HEK293 (cell line): ENCODE measurements around the gene ACMSD.

ENCODE experiments used
- CTCF ChIA-PET: fragments of 350-600 bp; formaldehyde crosslinking; extraction: SDS; loops from one replicate; lab custom pipeline; 2021; ENCODE audit warnings: antibody characterized with exemption; lab: Yijun Ruan, JAX
- POLR2A ChIA-PET: fragments of 300-600 bp; formaldehyde crosslinking; extraction: SDS; loops from one replicate; lab custom pipeline; 2020; ENCODE audit warnings: antibody characterized with exemption, inconsistent platforms; lab: Yijun Ruan, JAX
- H3K27ac ChIP-seq: fragments of 200-500 bp; sonication (Bioruptor generic); 2 replicates; pipeline ENCODE4 v1.5.1; 2014; ENCODE audit warnings: low read depth, low read length, control low read depth, inconsistent platforms; ENCODE audit errors: extremely low read depth
- H3K36me3 ChIP-seq, 2 experiments: fragments of 200-500 bp in 1 of 2; sonication (Bioruptor generic) in 1 of 2; 1 replicate in 1 of 2; 2 replicates in 1 of 2; pipeline ENCODE4 v1.5.1; 2014 to 2017; ENCODE audit warnings: inconsistent platforms in 2 of 2, low read length in 2 of 2; ENCODE audit not compliant: control insufficient read depth in 2 of 2, insufficient read depth in 1 of 2
- H3K4me1 ChIP-seq: fragments of 200-500 bp; sonication (Bioruptor generic); 2 replicates; pipeline ENCODE4 v1.5.1; 2014; ENCODE audit warnings: mild to moderate bottlenecking, low read length, inconsistent platforms; ENCODE audit not compliant: control insufficient read depth, insufficient read depth
- H3K4me3 ChIP-seq: 2 replicates; pipeline ENCODE4 v1.5.1; 2011; ENCODE audit warnings: low read depth, mild to moderate bottlenecking, control low read depth, low read length, moderate library complexity
- H3K9me3 ChIP-seq: fragments of 200-500 bp; sonication (Bioruptor generic); 2 replicates; pipeline ENCODE4 v1.5.1; 2014; ENCODE audit warnings: low read depth, low read length, inconsistent platforms; ENCODE audit not compliant: control insufficient read depth, insufficient read depth
- HOXA7 ChIP-seq: sonication (generic); formaldehyde crosslinking; IDR thresholded peaks from 2 replicates; pipeline ENCODE4 v1.8.1; 2022; ENCODE audit warnings: missing genetic modification reagents, borderline replicate concordance
- KLF10 ChIP-seq: fragments of 450-650 bp; IDR thresholded peaks from 2 replicates; pipeline ENCODE4 v1.5.1; 2018; ENCODE audit warnings: missing biosample characterization, mild to moderate bottlenecking, missing genetic modification characterization
- KLF7 ChIP-seq: fragments of 450-650 bp; formaldehyde crosslinking; IDR thresholded peaks from 2 replicates; pipeline ENCODE4 v1.5.1; 2016; ENCODE audit warnings: missing biosample characterization, missing genetic modification characterization, borderline replicate concordance
- MYNN ChIP-seq: fragments of 450-650 bp; formaldehyde crosslinking; IDR thresholded peaks from 2 replicates; pipeline ENCODE4 v1.5.1; 2016; ENCODE audit warnings: missing biosample characterization, missing genetic modification characterization, borderline replicate concordance
- REPIN1 ChIP-seq: fragments of 450-650 bp; formaldehyde crosslinking; IDR thresholded peaks from 2 replicates; pipeline ENCODE4 v1.5.1; 2017; ENCODE audit warnings: missing biosample characterization, missing genetic modification characterization, low read depth
- ZBTB1 ChIP-seq: fragments of 450-650 bp; formaldehyde crosslinking; IDR thresholded peaks from 2 replicates; pipeline ENCODE4 v1.5.1; 2016; ENCODE audit warnings: missing biosample characterization, missing genetic modification characterization
- ZBTB48 ChIP-seq: fragments of 450-650 bp; formaldehyde crosslinking; IDR thresholded peaks from 2 replicates; pipeline ENCODE4 v1.5.1; 2016; ENCODE audit warnings: missing biosample characterization, missing genetic modification characterization
- ZBTB8A ChIP-seq: fragments of 450-650 bp; formaldehyde crosslinking; IDR thresholded peaks from 2 replicates; pipeline ENCODE4 v1.5.1; 2016; ENCODE audit warnings: missing biosample characterization, missing genetic modification characterization
- ZFP37 ChIP-seq: fragments of 450-650 bp; formaldehyde crosslinking; IDR thresholded peaks from 2 replicates; pipeline ENCODE4 v1.5.1; 2016; ENCODE audit warnings: missing biosample characterization, missing genetic modification characterization
- ZIC2 ChIP-seq: fragments of 450-650 bp; formaldehyde crosslinking; IDR thresholded peaks from 2 replicates; pipeline ENCODE4 v1.5.1; 2016; ENCODE audit warnings: missing biosample characterization, missing genetic modification characterization
- ZNF112 ChIP-seq: fragments of 450-650 bp; formaldehyde crosslinking; IDR thresholded peaks from 2 replicates; pipeline ENCODE4 v1.5.0; 2017; ENCODE audit warnings: missing biosample characterization, missing genetic modification characterization
- ZNF132 ChIP-seq: fragments of 450-650 bp; formaldehyde crosslinking; IDR thresholded peaks from 2 replicates; pipeline ENCODE4 v1.5.1; 2017; ENCODE audit warnings: missing biosample characterization, missing genetic modification characterization, borderline replicate concordance
- ZNF140 ChIP-seq: fragments of 450-650 bp; formaldehyde crosslinking; IDR thresholded peaks from 2 replicates; pipeline ENCODE4 v1.5.1; 2016; ENCODE audit warnings: missing biosample characterization, missing genetic modification characterization
- ZNF239 ChIP-seq: fragments of 450-650 bp; formaldehyde crosslinking; IDR thresholded peaks from 2 replicates; pipeline ENCODE4 v1.5.1; 2016; ENCODE audit warnings: missing biosample characterization, missing genetic modification characterization
- ZNF302 ChIP-seq: fragments of 450-650 bp; formaldehyde crosslinking; IDR thresholded peaks from 2 replicates; pipeline ENCODE4 v1.5.1; 2016; ENCODE audit warnings: missing biosample characterization, missing genetic modification characterization, low read depth
- ZNF311 ChIP-seq: fragments of 450-650 bp; formaldehyde crosslinking; IDR thresholded peaks from 2 replicates; pipeline ENCODE4 v1.5.1; 2017; ENCODE audit warnings: missing biosample characterization, missing genetic modification characterization, borderline replicate concordance
- ZNF473 ChIP-seq: fragments of 450-650 bp; formaldehyde crosslinking; IDR thresholded peaks from 2 replicates; pipeline ENCODE4 v1.5.1; 2017; ENCODE audit warnings: missing biosample characterization, missing genetic modification characterization
- ZNF558 ChIP-seq: fragments of 450-650 bp; formaldehyde crosslinking; IDR thresholded peaks from 2 replicates; pipeline ENCODE4 v1.5.1; 2016; ENCODE audit warnings: missing biosample characterization, missing genetic modification characterization
- ZNF621 ChIP-seq: fragments of 450-650 bp; formaldehyde crosslinking; IDR thresholded peaks from 2 replicates; pipeline ENCODE4 v1.5.1; 2017; ENCODE audit warnings: missing biosample characterization, missing genetic modification characterization
- ZNF660 ChIP-seq: fragments of 450-650 bp; IDR thresholded peaks from 2 replicates; pipeline ENCODE4 v1.5.1; 2018; ENCODE audit warnings: missing biosample characterization, mild to moderate bottlenecking, missing genetic modification characterization
- ZNF670 ChIP-seq: fragments of 450-650 bp; formaldehyde crosslinking; IDR thresholded peaks from 2 replicates; pipeline ENCODE4 v1.5.1; 2016; ENCODE audit warnings: missing biosample characterization, missing genetic modification characterization, low read depth
- ZNF777 ChIP-seq: fragments of 450-650 bp; formaldehyde crosslinking; IDR thresholded peaks from 2 replicates; pipeline ENCODE4 v1.5.1; 2017; ENCODE audit warnings: missing biosample characterization, missing genetic modification characterization, borderline replicate concordance
- ZSCAN30 ChIP-seq: fragments of 450-650 bp; IDR thresholded peaks from 2 replicates; pipeline ENCODE4 v1.5.1; 2018; ENCODE audit warnings: missing biosample characterization, mild to moderate bottlenecking, missing genetic modification characterization, moderate library complexity
- TF ChIP-seq, protein P1 (sequence below): fragments of 450-650 bp; formaldehyde crosslinking; optimal IDR thresholded peaks from 2 replicates; pipeline ENCODE3; 2016; ENCODE audit warnings: missing biosample characterization, mild to moderate bottlenecking, missing genetic modification characterization
- TF ChIP-seq, protein P2 (sequence below): fragments of 450-650 bp; formaldehyde crosslinking; IDR thresholded peaks from 2 replicates; pipeline ENCODE4 v1.5.1; 2016; ENCODE audit warnings: missing biosample characterization, missing genetic modification characterization

Gene ACMSD

GRCh38 chr2:134836986-134837385 is 1.4 kb upstream of the ACMSD start:
- Histone ChIP-seq H3K4me3 (no peak overlapping the region), H3K9me3 (no peaks in the 10 kb centered on the region), H3K36me3 (no peaks in the 10 kb centered on the region), H3K4me1 (no peaks in the 10 kb centered on the region), H3K27ac (no peak overlapping the region)
- POLR2A ChIA-PET = no interaction called here
- CTCF ChIA-PET = no interaction called here
- no peak for TF ChIP-seq KLF7 (tag by site-specific recombination)
- TF ChIP-seq ZNF473 (tag by site-specific recombination) = no peak
- TF ChIP-seq, protein P1, sequence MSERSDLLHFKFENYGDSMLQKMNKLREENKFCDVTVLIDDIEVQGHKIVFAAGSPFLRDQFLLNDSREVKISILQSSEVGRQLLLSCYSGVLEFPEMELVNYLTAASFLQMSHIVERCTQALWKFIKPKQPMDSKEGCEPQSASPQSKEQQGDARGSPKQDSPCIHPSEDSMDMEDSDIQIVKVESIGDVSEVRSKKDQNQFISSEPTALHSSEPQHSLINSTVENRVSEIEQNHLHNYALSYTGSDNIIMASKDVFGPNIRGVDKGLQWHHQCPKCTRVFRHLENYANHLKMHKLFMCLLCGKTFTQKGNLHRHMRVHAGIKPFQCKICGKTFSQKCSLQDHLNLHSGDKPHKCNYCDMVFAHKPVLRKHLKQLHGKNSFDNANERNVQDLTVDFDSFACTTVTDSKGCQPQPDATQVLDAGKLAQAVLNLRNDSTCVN (tag by site-specific recombination) = no peak
- no peak for TF ChIP-seq ZNF239 (tag by site-specific recombination)
- TF ChIP-seq ZSCAN30 (tag by site-specific recombination) = no peak

- H3K27ac ChIP-seq = no peak overlapping the region
- no peaks in the 10 kb centered on the region for H3K9me3 ChIP-seq
- H3K36me3 ChIP-seq = no peaks in the 10 kb centered on the region
- TF ChIP-seq ZNF140 (tag by site-specific recombination) = no peak
- TF ChIP-seq ZFP37 (tag by site-specific recombination) = no peak
- TF ChIP-seq MYNN (tag by site-specific recombination) = no peak
- no peak for TF ChIP-seq ZNF311 (tag by site-specific recombination)
- TF ChIP-seq KLF10 (tag by site-specific recombination) = no peak
- no peaks in the 10 kb centered on the region for H3K4me1 ChIP-seq
- ChIA-PET POLR2A (no interaction called here), CTCF (no interaction called here)
- H3K4me3 ChIP-seq = no peak overlapping the region
These were observed 1.2 kb downstream of the ACMSD start for GRCh38 chr2:134839649-134840048.

- Histone ChIP-seq H3K4me1 (no peaks in the 10 kb centered on the region), H3K4me3 (no peak overlapping the region), H3K36me3 (no peaks in the 10 kb centered on the region), H3K9me3 (no peaks in the 10 kb centered on the region), H3K27ac (no peak overlapping the region)
- ChIA-PET POLR2A (no interaction called here), CTCF (interaction anchor here (0.6 kb wide), 1 partner anchor 22 kb away, joined by 3 read pairs; no protein-coding TSS in a partner anchor)
- TF ChIP-seq ZBTB8A (tag by site-specific recombination) = no peak
These were observed 4.6 kb downstream of the ACMSD start for GRCh38 chr2:134842930-134843490.

- TF ChIP-seq, protein P2, sequence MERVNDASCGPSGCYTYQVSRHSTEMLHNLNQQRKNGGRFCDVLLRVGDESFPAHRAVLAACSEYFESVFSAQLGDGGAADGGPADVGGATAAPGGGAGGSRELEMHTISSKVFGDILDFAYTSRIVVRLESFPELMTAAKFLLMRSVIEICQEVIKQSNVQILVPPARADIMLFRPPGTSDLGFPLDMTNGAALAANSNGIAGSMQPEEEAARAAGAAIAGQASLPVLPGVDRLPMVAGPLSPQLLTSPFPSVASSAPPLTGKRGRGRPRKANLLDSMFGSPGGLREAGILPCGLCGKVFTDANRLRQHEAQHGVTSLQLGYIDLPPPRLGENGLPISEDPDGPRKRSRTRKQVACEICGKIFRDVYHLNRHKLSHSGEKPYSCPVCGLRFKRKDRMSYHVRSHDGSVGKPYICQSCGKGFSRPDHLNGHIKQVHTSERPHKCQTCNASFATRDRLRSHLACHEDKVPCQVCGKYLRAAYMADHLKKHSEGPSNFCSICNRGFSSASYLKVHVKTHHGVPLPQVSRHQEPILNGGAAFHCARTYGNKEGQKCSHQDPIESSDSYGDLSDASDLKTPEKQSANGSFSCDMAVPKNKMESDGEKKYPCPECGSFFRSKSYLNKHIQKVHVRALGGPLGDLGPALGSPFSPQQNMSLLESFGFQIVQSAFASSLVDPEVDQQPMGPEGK (tag by site-specific recombination) = no peak
- TF ChIP-seq ZNF777 (tag by site-specific recombination) (no peak), ZNF621 (tag by site-specific recombination) (no peak), ZNF660 (no peak), ZNF132 (tag by site-specific recombination) (no peak), ZNF112 (tag by site-specific recombination) (no peak), ZNF302 (no peak), ZNF558 (tag by site-specific recombination) (no peak), ZNF670 (tag by site-specific recombination) (no peak), ZBTB48 (tag by site-specific recombination) (no peak), ZIC2 (tag by site-specific recombination) (no peak), HOXA7 (no peak), REPIN1 (no peak), ZBTB1 (tag by site-specific recombination) (no peak)
- TF ChIP-seq, all 188 proteins: peak for 0
- Histone ChIP-seq H3K27ac (no peak overlapping the region), H3K4me3 (no peak overlapping the region), H3K9me3 (no peaks in the 10 kb centered on the region), H3K4me1 (no peaks in the 10 kb centered on the region), H3K36me3 (no peaks in the 10 kb centered on the region)
- ChIA-PET POLR2A (no interaction called here), CTCF (no interaction called here)
These were observed 5.6 kb downstream of the ACMSD start for GRCh38 chr2:134843968-134844367.
